ENCODE measurements around the gene PPP2R2C. TPM values are rescaled to one million over a fixed set of nuclear protein-coding genes. Genes with fewer than 3 reads are reported as not detected.

Gene PPP2R2C
- total and polyA plus RNA-seq, 10 donors = 0.07 to 1.3 (median 0.23) TPM; not detected in 1

GRCh38 chr4:6403400-6403685 lies 69.1 kb downstream of the PPP2R2C start:
- 10 to 24% (median 15%) methylated on average over 7 of the region's 7 CpGs for WGBS, 5 donors
- intact Hi-C loops (cut with DNase I; ENCODE audit: low total_unique reads) = no loop called here

GRCh38 chr4:6402566-6403399 lies 69.6 kb downstream of the PPP2R2C start:
- WGBS, 5 donors = 31 to 41% (median 37%) methylated on average over 18 of the region's 18 CpGs
- no peak overlapping the region for H3K4me3 ChIP-seq
- H3K36me3 ChIP-seq = no peaks in the 10 kb centered on the region
- peaks cover 0 to 85% (median 23%) of the 10 kb centered on the region in 7 donors for H3K27me3 ChIP-seq (replicated peaks in 1 of 7)
- H3K4me1 ChIP-seq = no peaks in the 10 kb centered on the region
- intact Hi-C loops (cut with DNase I; ENCODE audit: low total_unique reads) = no loop called here
- no peak for DNase-seq
- no peak overlapping the region for H3K27ac ChIP-seq
- no peaks in the 10 kb centered on the region for H3K9me3 ChIP-seq
- TF ChIP-seq POLR2A (IDR thresholded peaks at IDR 0.05) = no peak
- TF ChIP-seq POLR2AphosphoS5 (IDR thresholded peaks at IDR 0.05) = no peak
- no peak for TF ChIP-seq CTCF (IDR thresholded peaks at IDR 0.05 in 8 of 11, conservative IDR thresholded peaks at IDR 0.05 in 3 of 11)

More at GRCh38 chr4:6403400-6403685, 69.1 kb downstream of the PPP2R2C start:
- TF ChIP-seq CTCF (IDR thresholded peaks at IDR 0.05 in 8 of 11, conservative IDR thresholded peaks at IDR 0.05 in 3 of 11) (no peak), POLR2AphosphoS5 (IDR thresholded peaks at IDR 0.05) (no peak), POLR2A (IDR thresholded peaks at IDR 0.05) (no peak)
- Histone ChIP-seq H3K36me3 (no peaks in the 10 kb centered on the region), H3K9me3 (no peaks in the 10 kb centered on the region), H3K4me1 (no peaks in the 10 kb centered on the region), H3K4me3 (no peak overlapping the region), H3K27ac (no peak overlapping the region), H3K27me3 (replicated peaks in 1 of 7) (peaks cover 0 to 82% (median 23%) of the 10 kb centered on the region in 7 donors)
- no peak for DNase-seq

GRCh38 chr4:6401797-6402196 lies 70.6 kb downstream of the PPP2R2C start:
- TF ChIP-seq POLR2A (IDR thresholded peaks at IDR 0.05) (no peak), POLR2AphosphoS5 (IDR thresholded peaks at IDR 0.05) (no peak), CTCF (IDR thresholded peaks at IDR 0.05 in 8 of 11, conservative IDR thresholded peaks at IDR 0.05 in 3 of 11) (no peak)
- Histone ChIP-seq H3K36me3 (no peaks in the 10 kb centered on the region), H3K4me1 (no peaks in the 10 kb centered on the region), H3K27me3 (replicated peaks in 1 of 7) (peaks cover 0 to 94% (median 29%) of the 10 kb centered on the region in 7 donors), H3K9me3 (no peaks in the 10 kb centered on the region), H3K27ac (no peak overlapping the region), H3K4me3 (no peak overlapping the region)
- 89 to 94% (median 91%) methylated on average over 9 of the region's 9 CpGs for WGBS, 5 donors
- no peak for DNase-seq
- intact Hi-C loops (cut with DNase I; ENCODE audit: low total_unique reads) = no loop called here

- H3K27me3 ChIP-seq (replicated peaks in 1 of 7) = peaks cover 0 to 70% (median 7%) of the 10 kb centered on the region in 7 donors
- WGBS, 5 donors = 79 to 86% (median 85%) methylated on average over 6 to 12 of the region's 12 CpGs
- intact Hi-C loops (cut with DNase I; ENCODE audit: low total_unique reads) = no loop called here
Measured at GRCh38 chr4:6396696-6397236, 75.6 kb downstream of the PPP2R2C start.

More at GRCh38 chr4:6396696-6397236, 75.6 kb downstream of the PPP2R2C start:
- Histone ChIP-seq H3K4me3 (no peak overlapping the region), H3K4me1 (peaks cover 0 to 5% (median 0%) of the 10 kb centered on the region in 6 donors), H3K36me3 (no peaks in the 10 kb centered on the region), H3K9me3 (no peaks in the 10 kb centered on the region), H3K27ac (no peak overlapping the region)
- DNase-seq = no peak
- TF ChIP-seq CTCF (IDR thresholded peaks at IDR 0.05 in 8 of 11, conservative IDR thresholded peaks at IDR 0.05 in 3 of 11) (no peak), POLR2A (IDR thresholded peaks at IDR 0.05) (no peak), POLR2AphosphoS5 (IDR thresholded peaks at IDR 0.05) (no peak)
